NCI-H446 (cell line): ENCODE data around the gene UBL5.
A peak's percentile ranks its signal among the peaks of the same experiment; 100 is the strongest.
"Not testable (repeated sequence)": the region's sequence is repeated elsewhere in the genome, so short reads cannot be mapped to it uniquely, and the experiment has no call there.

Experiments used
- DNase-seq, 2 experiments: peaks; one replicate each; lab custom pipeline; 2025; lab: John Stamatoyannopoulos, UW

UBL5 gene

DNA sequence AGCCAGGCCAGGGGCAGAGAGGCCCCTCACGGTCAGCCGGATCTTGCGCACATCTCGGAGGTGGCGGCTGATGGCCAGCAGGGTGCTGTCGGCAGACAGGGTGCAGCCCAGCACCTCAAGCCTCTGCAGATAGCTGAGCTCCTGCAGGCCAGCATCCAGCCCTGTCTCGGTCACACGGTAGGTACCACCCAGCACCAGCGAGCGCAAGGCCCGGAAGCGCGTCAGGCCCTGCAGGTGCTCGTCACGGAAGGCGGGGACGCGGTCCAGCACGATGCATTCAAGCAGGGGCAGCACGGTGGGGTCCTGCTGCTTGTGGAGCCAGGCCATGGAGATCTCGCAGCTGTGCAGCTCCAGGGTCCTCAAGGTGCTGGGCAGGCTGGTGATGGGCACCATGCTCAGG is 16.6 kb upstream of the UBL5 start:
- no peak for DNase-seq

- DNase-seq, result no peak
These were observed 9.5 kb upstream of the UBL5 start for GRCh38 chr19:9818175-9818733.

DNA sequence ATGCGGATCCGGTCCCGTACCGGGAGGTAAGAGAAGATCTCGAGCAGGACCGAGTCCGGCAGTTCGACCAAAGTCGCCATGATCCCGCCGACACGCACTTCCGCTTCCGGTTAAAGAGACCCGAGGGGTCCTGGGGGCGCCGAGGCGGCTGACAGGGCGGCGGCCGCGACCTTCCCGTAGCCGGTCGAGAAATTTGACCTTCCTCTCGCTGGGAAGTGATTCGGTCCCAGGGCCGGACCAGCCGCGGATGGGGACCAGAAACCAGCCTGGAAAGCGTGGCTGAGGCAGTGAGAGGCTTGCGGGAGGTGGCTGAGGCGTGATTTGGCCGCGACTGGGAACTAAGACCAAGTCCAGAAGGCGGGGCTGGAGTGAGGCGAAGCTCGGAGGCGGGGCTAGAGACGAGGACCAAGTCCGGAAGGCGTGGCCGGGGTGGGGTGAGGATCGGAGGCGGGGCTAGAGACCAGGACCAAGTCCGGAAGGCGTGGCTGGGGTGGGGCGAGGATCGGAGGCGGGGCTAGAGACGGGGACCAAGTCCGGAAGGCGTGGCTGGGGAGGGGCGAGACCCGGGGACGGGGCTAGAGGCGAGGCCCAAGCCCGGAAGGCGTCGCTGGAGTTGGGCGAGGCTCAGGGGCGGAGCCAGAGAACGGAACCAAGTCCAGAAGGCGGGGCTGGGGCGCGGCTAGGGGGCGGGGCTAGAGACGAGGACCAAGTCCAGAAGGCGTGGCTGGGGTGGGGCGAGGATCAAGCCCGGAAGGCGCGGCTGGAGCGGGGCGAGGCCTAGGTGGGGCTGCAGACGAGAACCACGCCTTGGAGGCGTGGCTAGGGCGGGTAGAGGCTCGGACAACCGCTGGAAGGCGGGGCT is 8.8 kb upstream of the UBL5 start, which contains the start of gene FBXL12:
Gene FBXL12 (minus strand): TSS at position 346 of the 862 bp plus-strand sequence. CDS start 266 bp downstream, at position 80.
- DNase-seq, result peak; percentile 99 to 100

- DNase-seq, result no peak
These were observed 8.2 kb upstream of the UBL5 start for GRCh38 chr19:9819596-9819909.

DNA sequence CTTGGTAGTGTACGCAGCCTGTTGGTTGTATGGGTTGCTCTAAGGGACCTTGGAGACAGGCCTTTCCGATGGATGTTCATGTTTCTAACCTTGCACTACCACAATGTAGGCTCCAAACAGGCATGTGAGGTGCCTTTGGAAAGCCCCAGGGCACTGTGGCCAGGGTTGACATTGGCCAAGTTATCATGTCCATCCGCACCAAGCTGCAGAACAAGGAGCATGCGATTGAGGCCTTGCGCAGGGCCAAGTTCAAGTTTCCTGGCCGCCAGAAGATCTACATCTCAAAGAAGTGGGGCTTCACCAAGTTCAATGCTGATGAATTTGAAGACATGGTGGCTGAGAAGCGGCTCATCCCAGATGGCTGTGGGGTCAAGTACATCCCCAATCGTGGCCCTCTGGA is 7.7 kb upstream of the UBL5 start:
- not testable (repeated sequence) for DNase-seq

DNA sequence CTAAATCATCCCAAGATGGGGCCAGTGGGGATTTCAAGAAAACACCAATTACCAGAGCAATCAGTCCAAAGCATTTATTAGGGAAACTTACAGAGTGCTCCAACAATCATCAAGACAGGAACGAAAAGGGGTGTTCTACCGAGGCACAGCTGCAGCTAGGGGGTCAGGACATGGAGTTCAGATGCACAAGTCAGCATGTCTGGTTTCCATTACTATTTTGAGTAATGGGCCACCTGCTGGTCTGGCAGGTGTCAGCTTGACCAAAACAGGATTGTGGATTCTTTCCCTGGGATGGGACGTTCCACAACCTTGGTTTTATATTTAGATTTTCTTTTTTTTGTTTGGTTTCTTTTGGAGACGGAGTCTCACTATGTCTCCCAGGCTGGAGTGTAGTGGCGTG is 3.9 kb upstream of the UBL5 start:
- DNase-seq, result no peak

DNA sequence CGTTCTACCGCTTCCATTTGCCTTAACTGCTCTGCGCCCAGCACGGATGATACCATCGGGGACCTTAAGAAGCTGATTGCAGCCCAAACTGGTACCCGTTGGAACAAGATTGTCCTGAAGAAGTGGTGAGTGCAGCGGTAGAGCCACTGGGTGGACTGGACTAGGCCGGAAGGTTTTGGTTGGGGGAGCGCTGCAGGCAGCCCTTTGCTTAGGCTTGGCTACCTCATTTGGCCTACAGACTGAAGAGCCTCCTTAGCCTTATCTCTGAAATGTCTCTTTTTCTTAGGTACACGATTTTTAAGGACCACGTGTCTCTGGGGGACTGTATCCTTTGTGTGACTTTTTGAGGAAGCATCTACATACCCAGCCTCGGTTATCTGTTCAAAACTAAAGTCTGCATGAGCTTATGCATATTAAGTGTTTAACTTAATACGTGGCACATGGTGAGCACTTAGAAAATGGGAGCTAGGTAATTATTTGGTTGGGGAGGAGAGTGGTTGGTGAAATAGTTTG is 889 bp downstream of the UBL5 start:
- no peak for DNase-seq

DNA sequence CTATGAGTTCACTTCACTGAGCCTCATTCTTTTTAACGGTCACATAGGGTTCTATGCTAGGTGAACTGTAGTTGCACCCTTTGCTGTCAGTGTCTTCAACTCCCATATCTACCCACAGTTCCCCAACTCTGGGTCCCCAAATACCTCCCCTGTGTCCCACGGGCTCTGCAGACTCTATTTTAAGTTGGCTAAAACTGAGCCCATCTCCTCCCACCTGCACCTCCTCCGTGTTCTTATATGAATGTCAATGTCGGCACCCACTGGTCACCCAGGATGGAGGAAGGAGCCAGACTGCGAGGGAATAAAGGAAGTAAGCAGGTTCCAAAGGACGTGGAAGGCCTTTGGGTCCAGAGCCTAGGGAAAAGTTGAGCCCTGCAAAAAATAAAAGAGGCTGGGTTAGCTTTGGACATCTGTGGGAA is 6.6 kb downstream of the UBL5 start:
- DNase-seq, result no peak

GRCh38 chr19:9834726-9835506 is 7.2 kb downstream of the UBL5 start, which contains the start of gene PIN1:
TSS of gene PIN1 (plus strand) at chr19:9835318. CDS start at chr19:9835345, 27 bp downstream.
- DNase-seq, result peak; percentile 98 to 99

GRCh38 chr19:9835507-9835949 is 7.8 kb downstream of the UBL5 start:
- DNase-seq, result no peak

- peak in 1 of 2 experiments; percentile 19 for DNase-seq
These were observed 8.3 kb downstream of the UBL5 start for GRCh38 chr19:9836021-9836420.

- DNase-seq, result no peak
These were observed 10.6 kb downstream of the UBL5 start for GRCh38 chr19:9838324-9838723.

DNA sequence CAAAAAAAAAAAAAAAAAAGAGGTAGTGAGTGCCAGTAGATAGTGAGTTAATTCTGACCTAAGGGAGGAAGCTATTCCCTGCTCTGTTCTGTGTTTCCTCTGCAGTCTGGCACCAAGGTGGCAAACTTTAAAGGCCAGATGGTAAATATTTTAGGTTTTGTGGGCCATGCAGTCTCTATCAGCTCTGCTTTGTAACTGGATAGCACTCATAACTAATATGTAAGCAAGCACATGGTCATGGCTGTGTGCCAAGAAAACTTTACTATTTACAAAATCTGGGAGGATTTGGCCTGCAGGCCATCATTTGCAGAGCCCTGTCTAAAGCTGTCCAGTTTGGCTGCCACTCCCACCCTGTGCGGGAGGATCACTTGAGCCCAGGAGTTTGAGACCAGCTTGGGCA is 11.7 kb downstream of the UBL5 start:
- DNase-seq, result peak in 1 of 2 experiments; percentile 21

- no peak for DNase-seq
These were observed 15.3 kb downstream of the UBL5 start for GRCh38 chr19:9842834-9843625.

DNA sequence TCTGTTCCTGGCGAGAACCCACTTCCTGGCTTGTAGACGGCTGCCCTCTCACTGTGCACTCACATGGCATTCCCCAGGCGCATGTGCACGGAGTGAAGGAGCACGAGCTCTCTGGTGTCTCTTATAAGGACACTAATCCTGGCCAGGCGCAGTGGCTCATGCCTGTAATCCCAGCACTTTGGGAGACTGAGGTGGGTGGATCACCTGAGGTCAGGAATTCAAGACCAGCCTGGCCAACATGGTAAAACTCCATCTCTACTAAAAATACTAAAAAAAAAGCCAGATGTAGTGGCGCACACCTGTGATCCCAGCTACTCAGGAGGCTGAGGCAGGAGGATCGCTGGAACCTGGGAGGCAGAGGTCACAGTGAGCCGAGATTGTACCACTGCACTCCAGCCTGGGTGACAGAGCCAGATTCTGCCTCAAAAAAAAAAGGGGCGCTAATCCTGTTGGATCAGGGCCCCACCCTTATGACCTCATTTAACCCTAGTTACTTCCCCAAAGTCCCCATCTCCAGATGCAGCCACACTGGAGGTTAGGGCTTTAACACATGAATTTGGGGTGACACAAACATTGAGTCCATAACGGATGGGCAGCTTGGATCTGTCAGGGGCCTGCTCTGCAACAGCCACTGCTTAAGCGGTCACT is 16.0 kb downstream of the UBL5 start:
- not testable (repeated sequence) for DNase-seq

- peak in 1 of 2 experiments; percentile 44 for DNase-seq
These were observed 19.5 kb downstream of the UBL5 start for GRCh38 chr19:9847087-9847671.

DNA sequence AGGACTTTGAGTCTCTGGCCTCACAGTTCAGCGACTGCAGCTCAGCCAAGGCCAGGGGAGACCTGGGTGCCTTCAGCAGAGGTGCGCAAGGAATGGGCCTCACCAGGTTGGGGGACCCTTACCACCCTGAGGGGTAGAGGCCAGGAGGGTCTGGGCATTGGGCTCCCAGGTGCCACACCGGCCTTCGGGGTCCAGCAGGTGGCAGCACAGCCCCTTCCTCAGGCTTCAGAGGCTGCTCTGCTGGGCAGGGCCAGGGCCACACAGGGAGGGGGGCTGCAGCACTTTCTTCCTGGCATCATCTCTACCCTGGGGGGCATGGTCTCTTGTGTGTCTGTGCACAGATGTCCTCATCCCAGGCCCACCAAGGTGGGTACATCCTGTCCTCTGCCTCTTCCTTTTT is 20.3 kb downstream of the UBL5 start:
- DNase-seq, result no peak

DNA sequence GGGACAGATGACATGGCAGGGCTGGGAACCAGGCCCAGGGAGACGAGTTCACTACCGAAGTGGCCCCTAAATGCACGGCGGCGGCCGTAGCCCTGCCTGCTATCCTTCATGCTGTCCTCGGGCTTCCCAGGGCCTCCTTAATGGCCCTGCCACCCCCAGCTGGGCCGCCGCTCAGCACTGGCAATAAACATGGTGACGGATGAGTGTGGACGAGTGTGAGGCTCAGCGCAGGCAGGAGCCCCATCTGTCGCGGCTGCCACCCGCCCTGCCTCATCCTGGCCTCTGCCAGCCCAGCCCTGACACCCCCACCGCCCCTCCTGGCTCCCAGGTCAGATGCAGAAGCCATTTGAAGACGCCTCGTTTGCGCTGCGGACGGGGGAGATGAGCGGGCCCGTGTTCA is 21.0 kb downstream of the UBL5 start:
- DNase-seq, result no peak

DNA sequence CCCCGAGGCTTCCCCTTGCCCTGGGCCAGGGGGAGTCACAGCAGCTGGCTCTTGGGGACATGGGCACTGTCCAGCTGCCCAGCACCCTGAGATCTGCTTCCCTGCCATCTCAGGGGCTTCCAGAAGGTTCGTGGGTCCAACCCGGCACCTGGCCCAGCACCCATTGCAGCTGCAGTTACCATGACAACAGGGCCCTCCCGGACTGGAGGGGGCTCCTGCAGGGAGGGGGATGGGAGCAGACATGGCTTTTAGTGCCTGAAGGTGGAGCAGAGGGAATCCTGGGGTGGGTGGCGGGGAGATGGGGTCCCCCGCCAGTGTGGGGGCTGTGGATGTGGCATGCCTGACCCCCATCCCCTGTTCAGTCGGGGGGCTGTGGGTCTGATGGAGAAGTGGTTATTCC is 22.1 kb downstream of the UBL5 start:
- no peak for DNase-seq

DNA sequence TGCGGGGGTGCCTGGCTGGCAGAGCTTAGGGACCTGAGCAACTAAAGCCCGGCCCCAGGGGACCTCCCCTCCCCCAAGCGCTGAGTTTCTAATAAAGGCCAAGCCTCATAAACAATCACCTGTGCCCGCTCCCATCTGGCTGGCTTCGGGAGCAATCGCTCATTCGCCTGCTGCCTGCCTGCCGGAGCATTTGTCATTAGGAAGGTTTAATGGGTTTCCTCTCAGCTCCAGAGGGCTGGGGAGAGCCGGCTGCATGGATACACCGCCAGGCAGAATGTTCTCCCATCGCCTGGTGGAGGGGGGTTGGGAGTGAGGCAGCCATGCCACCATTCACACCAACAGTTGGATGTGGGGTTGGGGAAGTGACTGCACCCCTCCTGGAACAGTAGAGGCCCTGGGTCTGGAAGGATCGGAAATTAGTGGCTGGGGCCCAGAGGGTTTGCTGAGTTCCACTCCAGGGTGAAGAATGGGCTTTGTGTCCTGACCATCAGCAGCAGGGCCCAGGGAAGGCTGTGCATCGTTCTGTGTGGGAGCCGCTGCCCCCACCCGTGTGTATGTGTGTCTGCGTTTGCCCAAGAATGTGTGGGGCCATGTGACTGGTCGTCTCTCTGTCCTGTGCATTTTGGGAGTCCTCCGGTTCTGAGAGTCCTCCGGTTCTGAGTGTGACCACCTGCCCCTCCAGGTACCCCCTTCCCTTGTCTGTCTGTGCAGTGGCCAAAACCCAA is 22.7 kb downstream of the UBL5 start:
- no peak for DNase-seq
